ENCODE measurements around the gene LGALSL.

GRCh38 chr2:64417624-64418023 lies 36.3 kb upstream of the LGALSL start:
- TF ChIP-seq GATA2 (IDR thresholded peaks at IDR 0.05; ENCODE audit: low read depth, low read length) (no peak), GATA3 (IDR thresholded peaks at IDR 0.05; ENCODE audit: low read depth, low read length) (no peak)

Measured in SH-SY5Y (cell line).